ENCODE measurements around the gene LCP1.

- TF ChIP-seq CTCF (conservative IDR thresholded peaks at IDR 0.05; ENCODE audit: low read depth, low read length) (no peak), EZH2 (IDR thresholded peaks at IDR 0.05; ENCODE audit: borderline replicate concordance, low read depth, low read length, poor library complexity, severe bottlenecking) (no peak)
These were observed 67.4 kb downstream of the LCP1 start for GRCh38 chr13:46114613-46115012.

Data from A673 (cell line).